B cell (primary cell): Measurements from ENCODE around the gene UPF1.

Source experiments
- EZH2 ChIP-seq: IDR thresholded peaks from 2 replicates; pipeline ENCODE4 v1.6.1; 2012; ENCODE audit warnings: borderline replicate concordance, low read depth, mild to moderate bottlenecking, moderate library complexity, low read length; ENCODE audit not compliant: insufficient read depth, poor library complexity, severe bottlenecking
- TF ChIP-seq, protein P1 (sequence below): fragments of 200-600 bp; IDR thresholded peaks from one replicate; pipeline ENCODE4 v1.8.0; 2022; ENCODE audit warnings: antibody characterized with exemption, mild to moderate bottlenecking

DNA sequence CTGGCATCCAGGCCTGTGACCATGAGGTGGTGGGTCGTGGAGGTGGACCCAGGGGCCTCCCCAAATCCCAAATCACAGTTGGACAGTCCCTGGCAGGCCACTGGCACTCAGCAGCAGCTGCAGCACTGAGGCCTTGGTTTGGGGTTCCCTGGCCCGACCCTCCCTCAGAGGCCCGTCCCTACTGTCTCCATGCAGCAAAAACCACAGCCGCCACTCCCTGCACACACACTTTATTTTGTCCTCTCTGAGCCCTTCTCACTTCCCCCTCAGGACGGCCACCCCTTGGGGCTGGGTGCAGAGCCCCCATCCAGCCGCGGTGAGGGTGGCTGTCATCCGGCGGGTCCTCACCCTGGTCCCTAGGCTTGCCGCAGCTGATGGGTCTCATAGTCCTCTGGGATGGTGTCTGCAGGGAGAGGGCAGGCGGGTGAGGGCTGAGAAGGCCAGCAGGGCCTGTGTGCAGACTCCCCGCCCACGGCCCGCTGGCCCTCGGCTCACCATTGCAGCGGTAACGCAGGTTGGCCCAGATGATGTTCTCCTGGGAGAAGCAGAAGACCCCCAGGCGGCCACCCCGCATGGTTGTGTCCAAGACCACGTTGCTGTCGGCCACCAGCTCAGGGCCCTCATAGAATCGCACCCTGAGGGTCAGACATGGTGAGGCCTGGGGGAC is 49.1 kb upstream of the UPF1 start:
- TF ChIP-seq, protein P1, sequence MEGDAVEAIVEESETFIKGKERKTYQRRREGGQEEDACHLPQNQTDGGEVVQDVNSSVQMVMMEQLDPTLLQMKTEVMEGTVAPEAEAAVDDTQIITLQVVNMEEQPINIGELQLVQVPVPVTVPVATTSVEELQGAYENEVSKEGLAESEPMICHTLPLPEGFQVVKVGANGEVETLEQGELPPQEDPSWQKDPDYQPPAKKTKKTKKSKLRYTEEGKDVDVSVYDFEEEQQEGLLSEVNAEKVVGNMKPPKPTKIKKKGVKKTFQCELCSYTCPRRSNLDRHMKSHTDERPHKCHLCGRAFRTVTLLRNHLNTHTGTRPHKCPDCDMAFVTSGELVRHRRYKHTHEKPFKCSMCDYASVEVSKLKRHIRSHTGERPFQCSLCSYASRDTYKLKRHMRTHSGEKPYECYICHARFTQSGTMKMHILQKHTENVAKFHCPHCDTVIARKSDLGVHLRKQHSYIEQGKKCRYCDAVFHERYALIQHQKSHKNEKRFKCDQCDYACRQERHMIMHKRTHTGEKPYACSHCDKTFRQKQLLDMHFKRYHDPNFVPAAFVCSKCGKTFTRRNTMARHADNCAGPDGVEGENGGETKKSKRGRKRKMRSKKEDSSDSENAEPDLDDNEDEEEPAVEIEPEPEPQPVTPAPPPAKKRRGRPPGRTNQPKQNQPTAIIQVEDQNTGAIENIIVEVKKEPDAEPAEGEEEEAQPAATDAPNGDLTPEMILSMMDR: no peak
- no peak for TF ChIP-seq EZH2
